H54 (cell line): ENCODE measurements around the gene INTS2.
"Not testable (repeated sequence)": the region's sequence is repeated elsewhere in the genome, so short reads cannot be mapped to it uniquely, and the experiment has no call there.

ENCODE experiments used
- DNase-seq: peaks from one replicate; pipeline ENCODE4 v3.0.0; 2011; ENCODE audit warnings: low spot score, mixed read lengths; ENCODE audit not compliant: insufficient read length
- FAIRE-seq: peaks from 3 replicates; lab custom pipeline; 2011; peaks lifted over from hg19 to GRCh38; lab: Jason Lieb, UNC
- POLR2A ChIP-seq: IDR thresholded peaks from 2 replicates; pipeline ENCODE4 v1.6.1; 2011; ENCODE audit warnings: low read depth, mild to moderate bottlenecking, low read length

INTS2 gene

DNA sequence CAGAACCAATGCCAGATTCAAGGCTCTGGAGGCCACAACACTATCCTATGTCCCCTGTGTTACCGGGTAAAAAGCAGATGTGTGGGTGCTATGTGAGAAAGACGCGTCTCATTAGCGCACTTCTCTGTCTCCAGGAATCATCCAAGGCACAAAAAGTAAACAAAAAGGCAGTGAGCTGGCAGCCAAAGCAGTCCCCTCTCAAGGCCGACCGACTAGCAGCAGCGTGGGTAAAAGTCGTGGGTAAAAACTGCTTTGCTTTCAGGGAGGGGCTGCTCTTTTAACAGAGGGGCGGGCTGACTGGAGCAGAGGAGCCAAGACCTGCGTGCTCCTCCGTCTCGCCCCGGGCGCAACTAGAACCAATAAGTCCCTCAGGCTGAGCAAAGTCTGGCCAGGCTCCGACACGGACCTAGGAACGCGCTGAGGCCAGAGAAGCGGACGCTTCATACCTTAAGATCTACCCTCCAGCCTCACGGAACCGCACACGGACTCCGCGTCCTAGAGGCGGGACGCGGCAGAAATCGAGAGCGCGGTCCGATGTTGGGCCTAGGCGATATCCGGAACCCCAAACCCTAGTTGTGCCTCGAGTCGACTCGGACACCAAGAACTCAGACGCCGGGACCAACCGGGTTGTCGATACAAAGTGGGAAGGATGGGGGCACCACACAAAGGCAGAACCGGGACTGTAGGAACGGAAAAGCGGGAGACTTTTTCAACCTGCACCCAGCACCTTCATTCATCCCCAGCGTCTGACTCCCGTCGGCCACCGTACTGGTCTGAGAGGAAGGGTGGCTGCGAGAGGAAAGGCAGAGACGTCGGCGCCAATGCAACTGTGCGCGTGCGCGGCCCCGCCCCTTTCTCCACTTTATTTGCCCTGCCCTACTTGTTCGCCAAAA lies at the start of gene INTS2:
TSS of gene INTS2 (minus strand) at position 775 of the 893 bp plus-strand sequence. CDS start 1,338 bp downstream, outside the sequence.
- peak; percentile 97 for TF ChIP-seq POLR2A
- DNase-seq (peak; percentile 95), FAIRE-seq (peak; percentile 85)

GRCh38 chr17:61974115-61974514 lies 46.3 kb upstream of the INTS2 start:
- no peak for TF ChIP-seq POLR2A
- no peak for FAIRE-seq
- no peak for DNase-seq

GRCh38 chr17:61972311-61972710 lies 44.5 kb upstream of the INTS2 start:
- FAIRE-seq (no peak), DNase-seq (no peak)
- no peak for TF ChIP-seq POLR2A

GRCh38 chr17:61970030-61970429 lies 42.2 kb upstream of the INTS2 start:
- FAIRE-seq, result peak; percentile 41
- DNase-seq, result no peak
- no peak for TF ChIP-seq POLR2A

- FAIRE-seq (no peak), DNase-seq (no peak)
- no peak for TF ChIP-seq POLR2A
These were observed 41.0 kb upstream of the INTS2 start for GRCh38 chr17:61968757-61969156.

DNA sequence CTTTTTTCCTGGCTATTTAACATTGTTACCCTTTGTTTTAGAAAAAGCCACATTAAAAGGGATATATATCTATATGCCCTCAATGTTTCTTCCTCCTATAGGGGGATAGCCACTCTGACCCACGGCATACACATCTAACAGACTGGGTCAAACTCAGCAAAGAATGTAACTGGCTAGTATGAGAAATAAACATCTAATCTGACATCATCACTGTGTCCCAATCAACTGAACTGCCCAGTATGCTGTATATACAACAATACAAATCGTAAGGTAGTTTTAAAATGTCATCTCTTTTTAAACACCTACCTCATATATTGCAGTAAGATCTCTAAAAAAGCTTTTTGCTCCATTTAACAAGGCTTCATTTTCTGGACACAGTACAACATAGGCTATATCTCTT lies 39.9 kb upstream of the INTS2 start:
- FAIRE-seq, result peak; percentile 80
- no peak for DNase-seq
- TF ChIP-seq POLR2A, result no peak

DNA sequence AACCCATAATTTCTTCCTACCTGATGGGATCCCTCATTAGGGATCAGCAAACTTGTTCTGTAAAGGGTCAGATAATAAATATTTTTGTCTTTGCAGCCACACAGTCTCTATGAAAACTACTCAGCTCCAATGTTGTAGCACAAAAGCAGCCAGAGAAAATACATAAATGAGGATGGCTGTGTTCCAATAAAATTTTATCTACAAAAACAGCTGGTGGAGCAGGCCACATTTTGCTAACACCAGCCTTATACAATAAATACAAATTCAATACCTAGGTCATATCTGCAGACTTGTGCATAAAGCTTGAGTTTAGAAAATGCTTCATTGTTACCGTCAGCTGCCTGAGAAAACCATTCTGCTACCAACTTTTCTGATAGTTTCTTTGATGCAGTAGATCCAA lies 38.4 kb upstream of the INTS2 start:
- FAIRE-seq, result no peak
- DNase-seq, result no peak
- TF ChIP-seq POLR2A, result no peak

GRCh38 chr17:61955619-61956018 lies 27.8 kb upstream of the INTS2 start:
- FAIRE-seq, result no peak
- TF ChIP-seq POLR2A, result no peak

DNA sequence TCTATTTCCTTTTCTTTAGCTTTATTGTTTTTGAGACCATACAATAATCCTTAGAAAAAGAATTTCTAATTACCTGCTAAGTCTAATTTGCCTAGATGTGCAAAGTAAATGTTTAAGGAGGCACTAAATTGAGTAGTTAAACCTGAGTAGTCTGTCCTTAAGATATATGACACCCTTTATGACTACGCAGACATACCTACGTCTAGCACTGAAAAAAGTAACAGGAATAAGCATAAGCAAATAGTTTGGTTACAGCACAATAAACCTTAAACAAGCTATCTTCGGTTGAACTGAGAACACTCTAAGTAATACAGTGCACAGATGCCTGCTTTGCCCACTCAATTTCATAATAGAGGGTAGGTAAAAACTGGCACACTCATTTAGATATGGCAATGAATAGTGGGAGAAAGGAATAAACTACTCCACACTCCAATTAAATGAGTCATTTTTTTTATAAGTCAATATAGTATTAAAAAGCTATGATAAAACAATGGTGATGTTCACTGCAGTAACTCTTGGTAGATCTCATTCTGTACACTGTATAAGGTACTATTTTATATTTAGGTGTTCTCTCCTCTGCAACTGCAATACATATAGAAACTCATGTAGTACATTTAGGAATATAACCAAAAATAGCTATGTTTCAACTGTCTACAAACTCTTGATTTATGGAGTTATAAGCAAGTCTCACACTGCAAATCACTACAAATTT lies 19.7 kb upstream of the INTS2 start:
- TF ChIP-seq POLR2A, result no peak
- peak; percentile 68 for FAIRE-seq
- DNase-seq, result no peak

More at GRCh38 chr17:61955619-61956018, 27.8 kb upstream of the INTS2 start:
- no peak for DNase-seq

GRCh38 chr17:61946359-61946758 lies 18.6 kb upstream of the INTS2 start:
- TF ChIP-seq POLR2A, result no peak
- no peak for FAIRE-seq
- no peak for DNase-seq

DNA sequence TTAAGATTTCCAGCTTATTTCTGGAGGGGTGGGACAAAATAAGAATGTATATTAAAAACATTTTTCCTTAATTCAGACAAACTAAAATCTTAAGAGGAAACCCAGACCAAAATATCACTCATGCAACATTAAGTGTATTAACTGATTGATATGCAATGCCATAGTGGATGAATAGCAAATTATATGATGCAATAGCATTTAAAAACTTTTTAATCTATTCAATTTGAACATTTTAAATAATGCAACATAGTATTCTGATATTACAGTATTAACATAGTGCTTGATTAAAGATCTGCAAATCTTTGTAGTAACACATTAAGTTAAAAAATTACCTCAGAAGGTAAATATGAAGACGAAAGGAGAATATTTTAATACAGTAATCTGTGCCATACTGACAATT lies 15.3 kb upstream of the INTS2 start:
- no peak for TF ChIP-seq POLR2A
- DNase-seq (no peak), FAIRE-seq (no peak)

- FAIRE-seq (no peak), DNase-seq (no peak)
- TF ChIP-seq POLR2A, result no peak
These were observed 14.3 kb upstream of the INTS2 start for GRCh38 chr17:61942085-61942484.

- TF ChIP-seq POLR2A, result no peak
- no peak for FAIRE-seq
- no peak for DNase-seq
These were observed 287 bp upstream of the INTS2 start for GRCh38 chr17:61928101-61928436.

GRCh38 chr17:61926826-61927207 lies 965 bp downstream of the INTS2 start:
- DNase-seq (no peak), FAIRE-seq (no peak)
- no peak for TF ChIP-seq POLR2A

DNA sequence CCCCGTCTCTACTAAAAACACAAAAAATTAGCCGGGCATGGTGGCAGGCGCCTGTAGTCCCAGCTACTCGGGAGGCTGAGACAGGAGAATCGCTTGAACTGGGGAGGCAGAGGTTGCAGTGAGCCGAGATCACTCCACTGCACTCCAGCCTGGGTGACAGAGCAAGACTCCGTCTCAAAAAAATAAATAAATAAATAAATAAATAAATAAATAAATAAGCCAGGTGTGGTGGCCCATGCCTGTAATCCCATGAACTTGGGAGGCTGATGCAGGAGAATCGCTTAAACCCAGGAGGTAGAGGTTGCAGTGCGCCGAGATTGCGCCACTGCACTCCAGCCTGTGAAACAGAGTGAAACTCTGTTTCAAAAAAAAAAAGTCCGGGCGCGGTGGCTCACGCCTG lies 12.6 kb downstream of the INTS2 start:
- not testable (repeated sequence) for FAIRE-seq, DNase-seq
